Measurements from ENCODE around the gene CCDC63. TPM values are rescaled to one million over a fixed set of nuclear protein-coding genes. Genes with fewer than 3 reads are reported as not detected.

Gene CCDC63
- total RNA-seq, 2 donors from 2014 or later: 0.95 to 3.1 TPM

- Histone ChIP-seq H3K9me3 (ENCODE audit: control insufficient read depth, low read length) (no peaks in the 10 kb centered on the region), H3K4me1 (ENCODE audit: control insufficient read depth, insufficient read depth, low read length) (no peaks in the 10 kb centered on the region), H3K36me3 (ENCODE audit: control insufficient read depth, insufficient read depth, low read length) (no peaks in the 10 kb centered on the region), H3K27ac (ENCODE audit: low read depth, low read length) (no peak overlapping the region), H3K9ac (ENCODE audit: extremely low read depth, low read length, poor library complexity, severe bottlenecking) (no peak overlapping the region), H3K4me3 (ENCODE audit: low read length) (no peak overlapping the region), H3K27me3 (ENCODE audit: control insufficient read depth, insufficient read depth, low read length, poor library complexity, severe bottlenecking) (no peaks in the 10 kb centered on the region)
- Mint-ChIP-seq H3K9me3 (peaks cover 3% of the 10 kb centered on the region), H3K4me3 (no peak overlapping the region), H3K4me1 (peaks cover 1% of the 10 kb centered on the region), H3K27ac (no peak overlapping the region), H3K36me3 (ENCODE audit: low read depth) (no peaks in the 10 kb centered on the region), H3K27me3 (ENCODE audit: insufficient read depth) (no peaks in the 10 kb centered on the region)
- no peak for DNase-seq
- 90 to 91% methylated on average over 4 of the region's 4 CpGs for WGBS, 2 experiments (ENCODE audit: insufficient coverage in 1 of 2, insufficient read length in 1 of 2)
- TF ChIP-seq CTCF (conservative IDR thresholded peaks at IDR 0.05): no peak
These were observed 56.7 kb downstream of the CCDC63 start for GRCh38 chr12:110903511-110903910.

DNA sequence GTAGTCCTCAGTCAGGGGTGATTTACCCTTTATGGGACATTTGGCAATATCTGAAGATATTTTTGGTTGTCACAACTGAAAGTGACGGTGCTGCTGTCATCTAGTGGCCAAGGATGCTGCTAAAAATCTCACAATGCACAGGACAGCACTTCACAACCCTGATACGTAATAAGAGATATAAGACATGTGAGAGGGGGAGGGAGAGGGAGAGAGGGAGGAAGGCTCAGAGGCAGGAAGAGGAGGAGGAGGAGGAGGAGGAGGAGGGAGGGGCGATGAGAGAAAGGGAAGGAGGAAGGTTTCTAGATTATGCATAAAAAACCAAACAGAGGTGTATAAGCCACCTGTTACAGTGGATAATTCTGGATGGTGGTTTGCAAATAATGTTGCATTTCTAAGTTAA lies 59.3 kb downstream of the CCDC63 start:
- no peak overlapping the region for H3K9ac ChIP-seq (ENCODE audit: extremely low read depth, low read length, poor library complexity, severe bottlenecking)
- H3K4me3 ChIP-seq (ENCODE audit: low read length): no peak overlapping the region
- H3K9me3 Mint-ChIP-seq: no peaks in the 10 kb centered on the region
- no peak for DNase-seq
- no peak overlapping the region for H3K27ac Mint-ChIP-seq
- no peaks in the 10 kb centered on the region for H3K27me3 Mint-ChIP-seq (ENCODE audit: insufficient read depth)
- no peaks in the 10 kb centered on the region for H3K27me3 ChIP-seq (ENCODE audit: control insufficient read depth, insufficient read depth, low read length, poor library complexity, severe bottlenecking)
- no peak overlapping the region for H3K27ac ChIP-seq (ENCODE audit: low read depth, low read length)
- no peaks in the 10 kb centered on the region for H3K4me1 ChIP-seq (ENCODE audit: control insufficient read depth, insufficient read depth, low read length)
- H3K36me3 Mint-ChIP-seq (ENCODE audit: low read depth): no peaks in the 10 kb centered on the region
- no peaks in the 10 kb centered on the region for H3K9me3 ChIP-seq (ENCODE audit: control insufficient read depth, low read length)
- TF ChIP-seq CTCF (conservative IDR thresholded peaks at IDR 0.05): peak; percentile 23
- H3K4me3 Mint-ChIP-seq: no peak overlapping the region
- WGBS, 2 experiments (ENCODE audit: insufficient coverage in 1 of 2, insufficient read length in 1 of 2): 95 to 100% methylated on average over 2 of the region's 3 CpGs
- H3K4me1 Mint-ChIP-seq: peaks cover 1% of the 10 kb centered on the region
- no peaks in the 10 kb centered on the region for H3K36me3 ChIP-seq (ENCODE audit: control insufficient read depth, insufficient read depth, low read length)

DNA sequence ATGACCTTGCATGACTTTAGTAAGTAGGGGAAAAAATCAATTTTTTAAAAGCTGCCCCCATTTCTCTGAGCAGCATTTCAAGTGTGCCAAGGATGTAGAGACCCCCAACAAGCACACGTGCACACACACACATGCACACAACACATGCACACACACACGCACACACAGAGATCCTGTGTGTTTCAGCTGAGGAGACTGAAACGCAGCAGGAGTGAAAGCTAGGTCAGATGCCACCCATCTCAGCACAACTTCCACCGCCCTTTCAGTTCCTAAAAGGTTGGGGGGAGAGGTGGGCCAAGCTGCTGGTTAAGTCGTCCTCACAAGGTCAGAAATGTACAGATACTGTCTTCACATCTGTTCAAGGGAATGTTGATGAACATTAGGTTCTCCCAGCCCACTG lies 59.7 kb downstream of the CCDC63 start:
- Mint-ChIP-seq H3K4me1 (peaks cover under 1% of the 10 kb centered on the region), H3K4me3 (no peak overlapping the region), H3K9me3 (no peaks in the 10 kb centered on the region), H3K27me3 (ENCODE audit: insufficient read depth) (no peaks in the 10 kb centered on the region), H3K36me3 (ENCODE audit: low read depth) (no peaks in the 10 kb centered on the region), H3K27ac (no peak overlapping the region)
- no peak for DNase-seq
- Histone ChIP-seq H3K4me1 (ENCODE audit: control insufficient read depth, insufficient read depth, low read length) (no peaks in the 10 kb centered on the region), H3K9ac (ENCODE audit: extremely low read depth, low read length, poor library complexity, severe bottlenecking) (no peak overlapping the region), H3K36me3 (ENCODE audit: control insufficient read depth, insufficient read depth, low read length) (no peaks in the 10 kb centered on the region), H3K4me3 (ENCODE audit: low read length) (no peak overlapping the region), H3K27ac (ENCODE audit: low read depth, low read length) (no peak overlapping the region), H3K27me3 (ENCODE audit: control insufficient read depth, insufficient read depth, low read length, poor library complexity, severe bottlenecking) (no peaks in the 10 kb centered on the region), H3K9me3 (ENCODE audit: control insufficient read depth, low read length) (no peaks in the 10 kb centered on the region)
- no peak for TF ChIP-seq CTCF (conservative IDR thresholded peaks at IDR 0.05)
- WGBS, 2 experiments (ENCODE audit: insufficient coverage in 1 of 2, insufficient read length in 1 of 2): 91% methylated on average over 5 of the region's 5 CpGs; no CpG with 5 or more reads in 1 of the 2 experiments
